Measurements from ENCODE around the gene ACVR2B.

The ACVR2B gene

GRCh38 chr3:38454178-38454883 is 641 bp downstream of the ACVR2B start:
- no peaks in the 10 kb centered on the region for H3K27me3 Mint-ChIP-seq

GRCh38 chr3:38454884-38455638 is 1.4 kb downstream of the ACVR2B start:
- H3K36me3 Mint-ChIP-seq, result no peaks in the 10 kb centered on the region
- peak overlapping the region; percentile 46 for H3K27ac Mint-ChIP-seq
- no peaks in the 10 kb centered on the region for H3K27me3 Mint-ChIP-seq

More at GRCh38 chr3:38454178-38454883, 641 bp downstream of the ACVR2B start:
- no peaks in the 10 kb centered on the region for H3K9me3 Mint-ChIP-seq (ENCODE audit: low read depth)
- H3K27ac Mint-ChIP-seq, result peak overlapping the region; percentile 90
- peak overlapping the region; percentile 96 for H3K4me3 Mint-ChIP-seq
- peaks cover 17% of the 10 kb centered on the region for H3K4me1 Mint-ChIP-seq (ENCODE audit: low read depth)
- no peaks in the 10 kb centered on the region for H3K36me3 Mint-ChIP-seq

GRCh38 chr3:38455639-38456430 is 2.1 kb downstream of the ACVR2B start:
- Mint-ChIP-seq H3K27ac (peak overlapping the region; percentile 46), H3K4me3 (peak overlapping the region; percentile 96), H3K9me3 (ENCODE audit: low read depth) (no peaks in the 10 kb centered on the region), H3K4me1 (ENCODE audit: low read depth) (peaks cover 17% of the 10 kb centered on the region), H3K27me3 (no peaks in the 10 kb centered on the region), H3K36me3 (no peaks in the 10 kb centered on the region)

More at GRCh38 chr3:38454884-38455638, 1.4 kb downstream of the ACVR2B start:
- Mint-ChIP-seq H3K4me3 (peak overlapping the region; percentile 96), H3K9me3 (ENCODE audit: low read depth) (no peaks in the 10 kb centered on the region), H3K4me1 (ENCODE audit: low read depth) (peaks cover 17% of the 10 kb centered on the region)

- Mint-ChIP-seq H3K4me3 (no peak overlapping the region), H3K27ac (no peak overlapping the region), H3K27me3 (no peaks in the 10 kb centered on the region), H3K9me3 (ENCODE audit: low read depth) (no peaks in the 10 kb centered on the region), H3K36me3 (no peaks in the 10 kb centered on the region), H3K4me1 (ENCODE audit: low read depth) (peaks cover 17% of the 10 kb centered on the region)
These were observed 3.7 kb downstream of the ACVR2B start for GRCh38 chr3:38457111-38458003.

- H3K36me3 Mint-ChIP-seq, result no peaks in the 10 kb centered on the region
- no peaks in the 10 kb centered on the region for H3K9me3 Mint-ChIP-seq (ENCODE audit: low read depth)
- H3K4me1 Mint-ChIP-seq (ENCODE audit: low read depth), result peaks cover 10% of the 10 kb centered on the region
- H3K4me3 Mint-ChIP-seq, result no peak overlapping the region
- H3K27ac Mint-ChIP-seq, result no peak overlapping the region
- H3K27me3 Mint-ChIP-seq, result no peaks in the 10 kb centered on the region
These were observed 5.3 kb downstream of the ACVR2B start for GRCh38 chr3:38458796-38459498.

GRCh38 chr3:38459499-38460048 is 5.9 kb downstream of the ACVR2B start:
- no peaks in the 10 kb centered on the region for H3K36me3 Mint-ChIP-seq
- no peak overlapping the region for H3K4me3 Mint-ChIP-seq
- H3K27me3 Mint-ChIP-seq, result no peaks in the 10 kb centered on the region

GRCh38 chr3:38460377-38461270 is 6.9 kb downstream of the ACVR2B start:
- Mint-ChIP-seq H3K36me3 (peaks cover 3% of the 10 kb centered on the region), H3K4me3 (no peak overlapping the region), H3K27me3 (no peaks in the 10 kb centered on the region), H3K27ac (no peak overlapping the region), H3K4me1 (ENCODE audit: low read depth) (peaks cover 5% of the 10 kb centered on the region), H3K9me3 (ENCODE audit: low read depth) (peaks cover 3% of the 10 kb centered on the region)

More at GRCh38 chr3:38459499-38460048, 5.9 kb downstream of the ACVR2B start:
- H3K9me3 Mint-ChIP-seq (ENCODE audit: low read depth), result no peaks in the 10 kb centered on the region
- H3K4me1 Mint-ChIP-seq (ENCODE audit: low read depth), result peaks cover 8% of the 10 kb centered on the region
- H3K27ac Mint-ChIP-seq, result no peak overlapping the region

GRCh38 chr3:38465588-38466154 is 12.0 kb downstream of the ACVR2B start:
- Mint-ChIP-seq H3K9me3 (ENCODE audit: low read depth) (peaks cover 22% of the 10 kb centered on the region), H3K27ac (no peak overlapping the region), H3K4me3 (no peak overlapping the region), H3K36me3 (peaks cover 12% of the 10 kb centered on the region), H3K27me3 (no peaks in the 10 kb centered on the region), H3K4me1 (ENCODE audit: low read depth) (no peaks in the 10 kb centered on the region)

GRCh38 chr3:38468765-38469164 is 15.1 kb downstream of the ACVR2B start:
- peaks cover 12% of the 10 kb centered on the region for H3K36me3 Mint-ChIP-seq
- peaks cover 14% of the 10 kb centered on the region for H3K4me1 Mint-ChIP-seq (ENCODE audit: low read depth)
- H3K27me3 Mint-ChIP-seq, result no peaks in the 10 kb centered on the region
- peaks cover 23% of the 10 kb centered on the region for H3K9me3 Mint-ChIP-seq (ENCODE audit: low read depth)
- no peak overlapping the region for H3K4me3 Mint-ChIP-seq
- H3K27ac Mint-ChIP-seq, result no peak overlapping the region

- H3K9me3 Mint-ChIP-seq (ENCODE audit: low read depth), result peaks cover 23% of the 10 kb centered on the region
- no peak overlapping the region for H3K4me3 Mint-ChIP-seq
- H3K27me3 Mint-ChIP-seq, result no peaks in the 10 kb centered on the region
- no peak overlapping the region for H3K27ac Mint-ChIP-seq
- peaks cover 17% of the 10 kb centered on the region for H3K4me1 Mint-ChIP-seq (ENCODE audit: low read depth)
- peaks cover 12% of the 10 kb centered on the region for H3K36me3 Mint-ChIP-seq
These were observed 16.2 kb downstream of the ACVR2B start for GRCh38 chr3:38469852-38470251.

GRCh38 chr3:38471260-38471857 is 17.7 kb downstream of the ACVR2B start:
- peaks cover 18% of the 10 kb centered on the region for H3K9me3 Mint-ChIP-seq (ENCODE audit: low read depth)
- H3K36me3 Mint-ChIP-seq, result peaks cover 6% of the 10 kb centered on the region
- H3K27ac Mint-ChIP-seq, result no peak overlapping the region
- H3K4me3 Mint-ChIP-seq, result no peak overlapping the region
- peaks cover 17% of the 10 kb centered on the region for H3K4me1 Mint-ChIP-seq (ENCODE audit: low read depth)
- no peaks in the 10 kb centered on the region for H3K27me3 Mint-ChIP-seq

- peaks cover 18% of the 10 kb centered on the region for H3K9me3 Mint-ChIP-seq (ENCODE audit: low read depth)
- no peak overlapping the region for H3K27ac Mint-ChIP-seq
- no peak overlapping the region for H3K4me3 Mint-ChIP-seq
- peaks cover 6% of the 10 kb centered on the region for H3K36me3 Mint-ChIP-seq
- peaks cover 17% of the 10 kb centered on the region for H3K4me1 Mint-ChIP-seq (ENCODE audit: low read depth)
- H3K27me3 Mint-ChIP-seq, result no peaks in the 10 kb centered on the region
These were observed 18.7 kb downstream of the ACVR2B start for GRCh38 chr3:38472342-38472741.

Data from activated naive CD8-positive, alpha-beta T cell (primary cell).